Right lobe of liver (tissue), 4 donors: Measurements from ENCODE around the gene TRABD2B.

Experiments
- POLR2A ChIP-seq: fragments of 450-650 bp; IDR thresholded peaks from one replicate; pipeline ENCODE4 v1.6.1; 2017; ENCODE audit warnings: antibody characterized with exemption, mild to moderate bottlenecking
- TF ChIP-seq, protein P1 (sequence below), 4 donors: fragments of 200-600 bp in 3 of 4; fragments of 450-650 bp in 1 of 4; IDR thresholded peaks; one replicate each; pipeline versions ENCODE4 v1.5.1 to v1.8.0; 2016 to 2022; ENCODE audit warnings: antibody characterized with exemption in 4 of 4, mild to moderate bottlenecking in 2 of 4
- donor health status: DM: no; HTN: no; CAD: no.
- donor health status: DM: no; HTN: no; CAD: no.
- donor health status: DM: no; HTN: yes; CAD: no.

DNA sequence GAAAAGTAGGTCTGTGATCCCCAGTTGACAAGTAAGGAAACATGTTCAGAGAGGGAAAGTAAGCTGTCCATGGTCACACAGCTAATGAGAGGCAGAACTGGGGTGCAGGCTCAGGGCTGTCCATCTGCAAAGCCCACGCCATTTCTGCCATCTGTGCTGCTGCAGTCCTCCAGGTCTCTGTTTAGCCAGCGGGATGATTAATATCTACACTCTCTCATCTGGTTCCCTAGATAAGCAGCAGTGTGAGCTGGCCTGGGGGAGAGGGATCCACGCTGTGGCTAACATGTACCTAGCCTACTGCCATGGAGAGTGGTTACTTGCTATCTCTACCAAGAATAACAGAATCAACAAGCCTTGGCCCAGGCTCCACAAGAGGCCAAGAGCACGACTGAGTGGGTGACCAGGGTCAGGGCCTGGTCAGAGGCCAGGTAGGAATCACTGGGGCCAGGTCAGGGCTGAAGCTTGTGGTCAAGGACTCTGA lies 75.2 kb downstream of the TRABD2B start:
- no peak for TF ChIP-seq POLR2A
- TF ChIP-seq, protein P1, sequence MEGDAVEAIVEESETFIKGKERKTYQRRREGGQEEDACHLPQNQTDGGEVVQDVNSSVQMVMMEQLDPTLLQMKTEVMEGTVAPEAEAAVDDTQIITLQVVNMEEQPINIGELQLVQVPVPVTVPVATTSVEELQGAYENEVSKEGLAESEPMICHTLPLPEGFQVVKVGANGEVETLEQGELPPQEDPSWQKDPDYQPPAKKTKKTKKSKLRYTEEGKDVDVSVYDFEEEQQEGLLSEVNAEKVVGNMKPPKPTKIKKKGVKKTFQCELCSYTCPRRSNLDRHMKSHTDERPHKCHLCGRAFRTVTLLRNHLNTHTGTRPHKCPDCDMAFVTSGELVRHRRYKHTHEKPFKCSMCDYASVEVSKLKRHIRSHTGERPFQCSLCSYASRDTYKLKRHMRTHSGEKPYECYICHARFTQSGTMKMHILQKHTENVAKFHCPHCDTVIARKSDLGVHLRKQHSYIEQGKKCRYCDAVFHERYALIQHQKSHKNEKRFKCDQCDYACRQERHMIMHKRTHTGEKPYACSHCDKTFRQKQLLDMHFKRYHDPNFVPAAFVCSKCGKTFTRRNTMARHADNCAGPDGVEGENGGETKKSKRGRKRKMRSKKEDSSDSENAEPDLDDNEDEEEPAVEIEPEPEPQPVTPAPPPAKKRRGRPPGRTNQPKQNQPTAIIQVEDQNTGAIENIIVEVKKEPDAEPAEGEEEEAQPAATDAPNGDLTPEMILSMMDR (IDR thresholded peaks at IDR 0.05) = no peak
